Brain microvascular endothelial cell (primary cell): ENCODE results near the gene ATP5F1D.

Experiments used
- DNase-seq: peaks from one replicate; pipeline ENCODE4 v3.0.0-alpha.2; 2020
- H3K27ac ChIP-seq: fragments of 250-450 bp; sonication (Bioruptor Pico); 2 replicates; pipeline ENCODE4 v1.5.1; 2020; ENCODE audit warnings: mild to moderate bottlenecking, moderate library complexity
- H3K27me3 ChIP-seq: fragments of 250-450 bp; sonication (Bioruptor Pico); replicated peaks from 2 replicates; pipeline ENCODE4 v1.5.1; 2020; ENCODE audit warnings: mild to moderate bottlenecking
- H3K36me3 ChIP-seq: fragments of 250-450 bp; sonication (Bioruptor Pico); replicated peaks from 2 replicates; pipeline ENCODE4 v1.5.1; 2020; ENCODE audit warnings: mild to moderate bottlenecking
- H3K4me3 ChIP-seq: 2 replicates; pipeline ENCODE4 v1.5.1; 2011; ENCODE audit warnings: low read depth, mild to moderate bottlenecking, control low read depth, low read length, moderate library complexity
- CTCF ChIP-seq: IDR thresholded peaks from 2 replicates; pipeline ENCODE4 v1.5.1; 2011; ENCODE audit warnings: low read depth, mild to moderate bottlenecking, moderate library complexity, low read length, control low read depth, inconsistent platforms; ENCODE audit errors: missing control alignments
- in situ Hi-C: cut with HindIII; loops from 2 replicates; pipeline ENCODE4 v1.10.0; 2017; ENCODE audit warnings: low sequenced_read_pairs, low pct_ligation_motif_present

Gene ATP5F1D

DNA sequence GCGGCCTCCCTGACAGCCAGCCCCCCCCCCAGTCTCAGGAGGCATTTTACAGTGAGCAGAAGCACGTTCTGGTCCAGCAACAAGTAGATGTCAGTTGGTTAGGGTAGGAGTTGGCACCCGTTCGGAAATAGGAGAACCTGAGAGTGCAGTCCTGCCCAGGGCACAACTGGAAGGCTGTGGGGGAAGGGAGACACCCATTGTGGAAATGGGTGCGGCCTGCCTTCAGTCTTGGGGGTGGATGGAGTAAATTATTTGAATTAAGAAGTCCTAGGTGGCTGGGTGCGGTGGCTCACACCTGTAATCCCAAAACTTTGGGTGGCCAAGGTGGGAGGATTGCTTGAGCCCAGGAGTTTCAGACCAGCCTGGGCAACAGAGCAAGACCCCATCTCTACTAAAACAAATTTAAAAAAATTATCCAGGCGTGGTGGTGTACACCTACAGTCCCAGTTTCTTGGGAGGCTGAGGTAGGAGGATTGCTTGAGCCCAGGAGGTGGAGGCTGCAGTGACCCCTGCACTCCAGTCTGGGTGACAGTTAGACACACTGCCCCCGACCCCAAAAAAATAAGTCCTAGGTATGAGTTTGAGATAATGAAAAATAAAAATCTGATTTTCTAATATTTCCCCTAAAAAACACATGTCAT lies 28.8 kb downstream of the ATP5F1D start:
- peak overlapping the region; percentile 79 for H3K27ac ChIP-seq
- H3K36me3 ChIP-seq = peaks cover 41% of the 10 kb centered on the region
- in situ Hi-C loops = no loop called here
- no peak for TF ChIP-seq CTCF
- no peak for DNase-seq
- no peaks in the 10 kb centered on the region for H3K27me3 ChIP-seq
- peak overlapping the region; percentile 68 for H3K4me3 ChIP-seq

DNA sequence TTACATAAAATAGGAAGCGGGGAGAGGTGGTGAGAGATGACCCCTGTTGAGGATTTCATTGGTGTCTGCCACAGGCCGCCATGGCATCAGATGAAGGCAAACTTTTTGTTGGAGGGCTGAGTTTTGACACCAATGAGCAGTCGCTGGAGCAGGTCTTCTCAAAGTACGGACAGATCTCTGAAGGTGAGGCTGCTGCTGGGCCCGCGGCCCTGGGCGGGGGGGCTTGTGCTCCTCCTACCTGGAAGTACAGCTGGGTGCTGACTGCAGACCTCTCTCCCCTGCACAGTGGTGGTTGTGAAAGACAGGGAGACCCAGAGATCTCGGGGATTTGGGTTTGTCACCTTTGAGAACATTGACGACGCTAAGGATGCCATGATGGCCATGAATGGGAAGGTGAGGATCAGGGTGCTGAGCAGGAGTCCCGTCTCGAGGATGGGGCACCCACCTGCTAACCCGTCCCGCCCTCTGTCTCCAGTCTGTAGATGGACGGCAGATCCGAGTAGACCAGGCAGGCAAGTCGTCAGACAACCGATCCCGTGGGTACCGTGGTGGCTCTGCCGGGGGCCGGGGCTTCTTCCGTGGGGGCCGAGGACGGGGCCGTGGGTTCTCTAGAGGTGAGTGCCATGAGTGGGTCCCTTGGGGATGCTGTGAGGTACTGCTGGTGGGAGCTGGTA lies 29.4 kb downstream of the ATP5F1D start:
- H3K27me3 ChIP-seq = no peaks in the 10 kb centered on the region
- TF ChIP-seq CTCF = no peak
- H3K4me3 ChIP-seq = peak overlapping the region; percentile 68
- DNase-seq = no peak
- H3K27ac ChIP-seq = peak overlapping the region; percentile 79
- peaks cover 41% of the 10 kb centered on the region for H3K36me3 ChIP-seq
- in situ Hi-C loops = no loop called here

DNA sequence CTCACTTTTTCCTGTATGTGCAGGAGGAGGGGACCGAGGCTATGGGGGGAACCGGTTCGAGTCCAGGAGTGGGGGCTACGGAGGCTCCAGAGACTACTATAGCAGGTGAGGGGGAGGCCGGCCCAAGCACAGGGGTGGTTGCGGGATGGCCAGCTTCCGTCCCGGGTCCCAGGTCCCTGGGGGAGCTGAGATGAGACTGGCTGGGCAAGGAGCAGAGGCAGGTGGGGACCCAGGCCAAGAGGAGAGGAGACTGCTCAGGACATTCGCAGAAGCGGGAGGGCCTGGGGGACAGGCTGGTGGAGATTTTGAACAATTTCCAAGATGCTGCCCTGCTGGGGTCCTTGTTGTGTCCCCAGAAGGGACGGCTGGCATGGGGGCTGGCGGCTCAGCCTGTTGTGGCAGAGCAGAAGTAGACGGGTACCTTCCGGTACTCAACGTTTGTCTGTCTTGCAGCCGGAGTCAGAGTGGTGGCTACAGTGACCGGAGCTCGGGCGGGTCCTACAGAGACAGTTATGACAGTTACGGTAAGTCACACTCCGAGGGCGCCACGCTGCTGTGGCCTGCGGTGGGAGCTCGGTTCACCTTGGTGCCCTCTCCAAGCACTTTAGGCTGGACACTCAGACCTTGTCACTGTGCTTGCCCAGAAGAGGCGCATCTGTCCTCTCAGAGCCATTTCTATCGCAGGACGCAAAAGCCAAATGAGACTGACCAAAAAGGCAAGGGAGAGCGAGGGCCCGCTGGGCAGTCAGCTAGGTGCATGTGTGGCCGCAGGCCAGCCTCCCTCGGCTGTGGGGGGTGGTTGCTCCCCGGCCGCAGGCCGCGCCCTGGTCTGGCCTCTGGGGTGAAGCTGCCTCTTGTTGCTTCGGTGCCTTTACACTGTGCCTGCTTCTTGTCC lies 30.2 kb downstream of the ATP5F1D start:
- Histone ChIP-seq H3K4me3 (no peak overlapping the region), H3K27me3 (no peaks in the 10 kb centered on the region), H3K27ac (no peak overlapping the region), H3K36me3 (peaks cover 41% of the 10 kb centered on the region)
- no peak for TF ChIP-seq CTCF
- in situ Hi-C loops = no loop called here
- DNase-seq = no peak

DNA sequence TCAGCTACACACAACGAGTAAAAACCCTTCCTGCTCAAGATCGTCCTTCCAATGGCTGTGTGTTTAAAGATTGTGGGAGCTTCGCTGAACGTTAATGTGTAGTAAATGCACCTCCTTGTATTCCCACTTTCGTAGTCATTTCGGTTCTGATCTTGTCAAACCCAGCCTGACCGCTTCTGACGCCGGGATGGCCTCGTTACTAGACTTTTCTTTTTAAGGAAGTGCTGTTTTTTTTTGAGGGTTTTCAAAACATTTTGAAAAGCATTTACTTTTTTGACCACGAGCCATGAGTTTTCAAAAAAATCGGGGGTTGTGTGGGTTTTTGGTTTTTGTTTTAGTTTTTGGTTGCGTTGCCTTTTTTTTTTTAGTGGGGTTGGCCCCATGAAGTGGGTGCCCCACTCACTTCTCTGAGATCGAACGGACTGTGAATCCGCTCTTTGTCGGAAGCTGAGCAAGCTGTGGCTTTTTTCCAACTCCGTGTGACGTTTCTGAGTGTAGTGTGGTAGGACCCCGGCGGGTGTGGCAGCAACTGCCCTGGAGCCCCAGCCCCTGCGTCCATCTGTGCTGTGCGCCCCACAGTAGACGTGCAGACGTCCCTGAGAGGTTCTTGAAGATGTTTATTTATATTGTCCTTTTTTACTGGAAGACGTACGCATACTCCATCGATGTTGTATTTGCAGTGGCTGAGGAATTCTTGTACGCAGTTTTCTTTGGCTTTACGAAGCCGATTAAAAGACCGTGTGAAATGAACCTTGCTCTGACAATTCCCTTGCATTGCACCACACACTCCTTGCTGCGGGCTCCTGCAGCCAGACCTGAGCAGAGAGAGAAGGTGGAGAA lies 31.1 kb downstream of the ATP5F1D start:
- H3K36me3 ChIP-seq = peaks cover 41% of the 10 kb centered on the region
- H3K4me3 ChIP-seq = no peak overlapping the region
- no peak for DNase-seq
- H3K27ac ChIP-seq = no peak overlapping the region
- no peaks in the 10 kb centered on the region for H3K27me3 ChIP-seq
- in situ Hi-C loops = no loop called here
- no peak for TF ChIP-seq CTCF

GRCh38 chr19:1273263-1274041 lies 31.9 kb downstream of the ATP5F1D start:
- DNase-seq = no peak
- Histone ChIP-seq H3K36me3 (peaks cover 41% of the 10 kb centered on the region), H3K27ac (no peak overlapping the region), H3K27me3 (no peaks in the 10 kb centered on the region), H3K4me3 (no peak overlapping the region)
- TF ChIP-seq CTCF = no peak
- in situ Hi-C loops = no loop called here
